ENCODE data around the gene SLC16A3. TPM values are rescaled to one million over a fixed set of nuclear protein-coding genes. Genes with fewer than 3 reads are reported as not detected.

The SLC16A3 gene
- total RNA-seq, 1 experiment from 2014 or later: 198 TPM

- Histone ChIP-seq H3K4me2 (no peak overlapping the region), H3K9me3 (ENCODE audit: insufficient read depth, low read depth) (no peaks in the 10 kb centered on the region), H3K4me3 (no peak overlapping the region), H3K4me1 (replicated peaks; ENCODE audit: insufficient read depth) (no peaks in the 10 kb centered on the region), H3K27me3 (ENCODE audit: insufficient read depth, low read depth) (no peaks in the 10 kb centered on the region), H3K36me3 (ENCODE audit: low read depth) (no peaks in the 10 kb centered on the region), H3K27ac (no peak overlapping the region), H3K9me2 (ENCODE audit: insufficient read depth) (no peaks in the 10 kb centered on the region), H4K20me1 (ENCODE audit: insufficient read depth) (no peaks in the 10 kb centered on the region; the same call in 1 of the 2 replicates), H3F3A (ENCODE audit: insufficient read depth, low read depth) (no peaks in the 10 kb centered on the region; the same call in 1 of the 2 replicates), H3K79me2 (ENCODE audit: low read depth) (peaks cover 15% of the 10 kb centered on the region), H2AFZ (no peak overlapping the region)
- CTCF ChIA-PET: no interaction called here
- intact Hi-C loops (cut with micrococcal nuclease; ENCODE audit: unreplicated experiment): no loop called here
- DNase-seq: peak in 1 of 2 experiments; percentile 52
- POLR2A ChIA-PET (ENCODE audit: unreplicated experiment): interaction anchor here (0.6 kb wide), 1 partner anchor 102 kb away, joined by 3 read pairs; no protein-coding TSS in a partner anchor
- no TSS peak for BruUV-seq (replicated peaks)
- TF ChIP-seq CTCF (conservative IDR thresholded peaks at IDR 0.05) (no peak), EZH2 (IDR thresholded peaks at IDR 0.05; ENCODE audit: low read depth) (no peak)
These were observed 3.3 kb upstream of the SLC16A3 start for GRCh38 chr17:82225368-82226029.

- Histone ChIP-seq H3K27me3 (ENCODE audit: insufficient read depth, low read depth) (no peaks in the 10 kb centered on the region), H3K4me2 (no peak overlapping the region), H3K79me2 (ENCODE audit: low read depth) (peaks cover 20% of the 10 kb centered on the region), H3K27ac (no peak overlapping the region), H3K4me1 (replicated peaks; ENCODE audit: insufficient read depth) (no peaks in the 10 kb centered on the region), H4K20me1 (ENCODE audit: insufficient read depth) (no peaks in the 10 kb centered on the region; the same call in 1 of the 2 replicates), H3K4me3 (no peak overlapping the region), H2AFZ (no peak overlapping the region), H3K36me3 (ENCODE audit: low read depth) (no peaks in the 10 kb centered on the region), H3F3A (ENCODE audit: insufficient read depth, low read depth) (no peaks in the 10 kb centered on the region; the same call in 1 of the 2 replicates), H3K9me2 (ENCODE audit: insufficient read depth) (no peaks in the 10 kb centered on the region), H3K9me3 (ENCODE audit: insufficient read depth, low read depth) (no peaks in the 10 kb centered on the region)
- ChIA-PET CTCF (no interaction called here), POLR2A (ENCODE audit: unreplicated experiment) (interaction anchor here (0.6 kb wide), 1 partner anchor 101 kb away, joined by 3 read pairs; no protein-coding TSS in a partner anchor)
- no peak for DNase-seq
- intact Hi-C loops (cut with micrococcal nuclease; ENCODE audit: unreplicated experiment): no loop called here
- no TSS peak for BruUV-seq (replicated peaks)
- TF ChIP-seq EZH2 (IDR thresholded peaks at IDR 0.05; ENCODE audit: low read depth) (no peak), CTCF (conservative IDR thresholded peaks at IDR 0.05) (no peak)
These were observed 2.6 kb upstream of the SLC16A3 start for GRCh38 chr17:82226146-82226808.

- H3K4me3 ChIP-seq: no peak overlapping the region
- H3K27me3 ChIP-seq (ENCODE audit: insufficient read depth, low read depth): no peaks in the 10 kb centered on the region
- intact Hi-C loops (cut with micrococcal nuclease; ENCODE audit: unreplicated experiment): no loop called here
- peaks cover under 1% of the 10 kb centered on the region; the same call in 1 of the 2 replicates for H4K20me1 ChIP-seq (ENCODE audit: insufficient read depth)
- ChIA-PET POLR2A (ENCODE audit: unreplicated experiment) (interaction anchor here (0.5 kb wide), 1 partner anchor 56 kb away, joined by 6 read pairs; no protein-coding TSS in a partner anchor), CTCF (no interaction called here)
- no peak for DNase-seq
- no peaks in the 10 kb centered on the region for H3K36me3 ChIP-seq (ENCODE audit: low read depth)
- no TSS peak for BruUV-seq (replicated peaks)
- peaks cover 6% of the 10 kb centered on the region; the same call in 1 of the 2 replicates for H3K4me1 ChIP-seq (replicated peaks; ENCODE audit: insufficient read depth)
- H3F3A ChIP-seq (ENCODE audit: insufficient read depth, low read depth): no peaks in the 10 kb centered on the region; the same call in 1 of the 2 replicates
- H3K79me2 ChIP-seq (ENCODE audit: low read depth): peaks cover 28% of the 10 kb centered on the region
- TF ChIP-seq CTCF (conservative IDR thresholded peaks at IDR 0.05) (no peak), EZH2 (IDR thresholded peaks at IDR 0.05; ENCODE audit: low read depth) (no peak)
- no peaks in the 10 kb centered on the region for H3K9me3 ChIP-seq (ENCODE audit: insufficient read depth, low read depth)
- no peaks in the 10 kb centered on the region for H3K9me2 ChIP-seq (ENCODE audit: insufficient read depth)
- no peak overlapping the region for H2AFZ ChIP-seq
- no peak overlapping the region for H3K4me2 ChIP-seq
- no peak overlapping the region for H3K27ac ChIP-seq
These were observed 1.8 kb upstream of the SLC16A3 start for GRCh38 chr17:82226809-82227628.

Measured in PC-9 (cell line).